Erythroblast (primary cell): ENCODE measurements around the gene ZNF138.

Source experiments
- GATA1 ChIP-seq: IDR thresholded peaks from 2 replicates; pipeline ENCODE4 v1.6.1; 2011; ENCODE audit warnings: low read depth, mild to moderate bottlenecking, control low read depth, low read length, moderate library complexity
- POLR2A ChIP-seq: IDR thresholded peaks from 2 replicates; pipeline ENCODE4 v1.6.1; 2011; ENCODE audit warnings: mild to moderate bottlenecking, low read length

DNA sequence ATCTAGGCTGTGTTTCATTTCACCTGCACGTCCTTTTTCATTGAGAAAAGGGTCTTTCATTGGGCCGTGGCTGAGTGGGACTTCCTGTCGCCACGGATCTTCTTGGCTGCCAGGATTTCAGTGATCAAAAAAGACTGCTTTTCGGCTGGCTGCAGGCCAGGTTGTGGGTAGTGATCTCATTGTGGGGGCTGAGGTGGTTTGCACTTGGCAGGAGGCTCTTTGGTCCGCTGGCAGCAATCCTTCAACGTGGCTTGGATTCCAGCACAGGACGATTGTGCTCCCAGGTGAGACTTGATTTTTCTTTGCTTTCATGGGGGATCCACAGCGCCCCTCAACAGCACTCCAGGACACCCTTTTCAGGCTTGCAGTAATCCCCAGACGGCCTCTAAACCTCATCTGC is 79.9 kb downstream of the ZNF138 start:
- TF ChIP-seq POLR2A (no peak), GATA1 (no peak)
